HepG2 (cell line): Measurements from ENCODE around the gene TRNP1. TPM values are rescaled to one million over a fixed set of nuclear protein-coding genes. Genes with fewer than 3 reads are reported as not detected.

Experiments used
- AGO2 ChIP-seq: fragments of 200-400 bp; formaldehyde crosslinking; optimal IDR thresholded peaks from 2 replicates; pipeline ENCODE3; 2017; ENCODE audit warnings: mild to moderate bottlenecking, low read depth, low read length, moderate library complexity
- DPF2 ChIP-seq: sonication (generic); formaldehyde crosslinking; IDR thresholded peaks from 2 replicates; pipeline ENCODE4 v1.4.0; 2020; ENCODE audit warnings: mild to moderate bottlenecking, low read depth, missing genetic modification reagents, borderline replicate concordance
- KDM6A ChIP-seq: IDR thresholded peaks from 2 replicates; pipeline ENCODE4 v1.6.1; 2016; ENCODE audit warnings: low read depth
- KLF13 ChIP-seq: sonication (generic); formaldehyde crosslinking; IDR thresholded peaks from 2 replicates; pipeline ENCODE4 v1.4.0; 2020; ENCODE audit warnings: mild to moderate bottlenecking, missing genetic modification reagents
- NCOA5 ChIP-seq: sonication (generic); formaldehyde crosslinking; IDR thresholded peaks from 2 replicates; pipeline ENCODE4 v1.4.0; 2020; ENCODE audit warnings: missing genetic modification reagents
- POLR2G ChIP-seq: fragments of 200-400 bp; formaldehyde crosslinking; IDR thresholded peaks from 2 replicates; pipeline ENCODE4 v1.6.1; 2018; ENCODE audit warnings: mild to moderate bottlenecking, low read depth, low read length, moderate library complexity
- ZFP90 ChIP-seq: sonication (generic); formaldehyde crosslinking; IDR thresholded peaks from 2 replicates; pipeline ENCODE4 v1.8.0; 2022; ENCODE audit warnings: missing genetic modification reagents, mild to moderate bottlenecking, inconsistent platforms, borderline replicate concordance
- ZIK1 ChIP-seq: sonication (generic); formaldehyde crosslinking; IDR thresholded peaks from 2 replicates; pipeline ENCODE4 v1.5.0; 2020; ENCODE audit warnings: mild to moderate bottlenecking, low read depth, missing genetic modification reagents, borderline replicate concordance
- ZNF296 ChIP-seq: sonication (generic); formaldehyde crosslinking; conservative IDR thresholded peaks from 2 replicates; pipeline ENCODE4 v1.5.0; 2020; ENCODE audit warnings: mild to moderate bottlenecking, missing genetic modification reagents
- ZNF33A ChIP-seq: sonication (generic); formaldehyde crosslinking; IDR thresholded peaks from 2 replicates; pipeline ENCODE4 v1.5.1; 2020; ENCODE audit warnings: missing genetic modification reagents, mild to moderate bottlenecking, moderate library complexity, borderline replicate concordance
- ZNF350 ChIP-seq: sonication (generic); formaldehyde crosslinking; IDR thresholded peaks from 2 replicates; pipeline ENCODE4 v1.4.0; 2020; ENCODE audit warnings: mild to moderate bottlenecking, low read depth, missing genetic modification reagents, borderline replicate concordance
- ZNF674 ChIP-seq: sonication (generic); formaldehyde crosslinking; IDR thresholded peaks from 2 replicates; pipeline ENCODE4 v1.5.0; 2020; ENCODE audit warnings: low read depth, mild to moderate bottlenecking, missing genetic modification reagents
- polyA plus RNA-seq, 8 experiments: library from polyadenylated mRNA; depleted of rRNA in 3 of 8; stranded (reverse) in 7 of 8; unstranded in 1 of 8; fragments of >200 nt; fragmentation: Illumina TruSeq in 4 of 8; extraction: Trizol in 4 of 8; gene quantifications; 2 replicates each; pipeline versions ENCODE4 v1.2.1 to v1.2.3, GENCODE V29; 2011 to 2016; ENCODE audit warnings: low read depth in 4 of 8, missing spikeins in 1 of 8, mixed read lengths in 1 of 8; ENCODE audit not compliant: insufficient read depth in 1 of 8
- total RNA-seq, 5 experiments: library from RNA; depleted of rRNA; stranded (reverse); fragments of >200 nt; fragmentation: Illumina TruSeq; extraction: Trizol; gene quantifications; 2 replicates each; pipeline ENCODE4 v1.2.3, GENCODE V29; 2016; ENCODE audit warnings: low read depth in 1 of 5
- TF ChIP-seq, protein P1 (sequence below): IDR thresholded peaks from 2 replicates; pipeline ENCODE4 v1.6.1; 2012; ENCODE audit warnings: low read length, improper control_type of control experiment
- TF ChIP-seq, protein P2 (sequence below): sonication (generic); formaldehyde crosslinking; IDR thresholded peaks from 2 replicates; pipeline ENCODE4 v1.5.0; 2020; ENCODE audit warnings: missing genetic modification reagents
- TF ChIP-seq, protein P3 (sequence below): sonication (generic); formaldehyde crosslinking; IDR thresholded peaks from 2 replicates; pipeline ENCODE4 v1.5.1; 2020; ENCODE audit warnings: missing genetic modification reagents, mild to moderate bottlenecking, borderline replicate concordance
- TF ChIP-seq, protein P4 (sequence below): sonication (generic); formaldehyde crosslinking; IDR thresholded peaks from 2 replicates; pipeline ENCODE4 v1.8.0; 2022; ENCODE audit warnings: missing genetic modification reagents, mild to moderate bottlenecking, moderate library complexity, borderline replicate concordance
- TF ChIP-seq, protein P5 (sequence below): sonication (generic); formaldehyde crosslinking; IDR thresholded peaks from 2 replicates; pipeline ENCODE4 v1.4.0; 2020; ENCODE audit warnings: mild to moderate bottlenecking, low read depth, missing genetic modification reagents

Gene TRNP1
- total and polyA plus RNA-seq, 2 of the 13 experiments (the other 11 are each of a cell fraction or from before 2014, with no cell fraction given): 42.0 to 158 TPM

DNA sequence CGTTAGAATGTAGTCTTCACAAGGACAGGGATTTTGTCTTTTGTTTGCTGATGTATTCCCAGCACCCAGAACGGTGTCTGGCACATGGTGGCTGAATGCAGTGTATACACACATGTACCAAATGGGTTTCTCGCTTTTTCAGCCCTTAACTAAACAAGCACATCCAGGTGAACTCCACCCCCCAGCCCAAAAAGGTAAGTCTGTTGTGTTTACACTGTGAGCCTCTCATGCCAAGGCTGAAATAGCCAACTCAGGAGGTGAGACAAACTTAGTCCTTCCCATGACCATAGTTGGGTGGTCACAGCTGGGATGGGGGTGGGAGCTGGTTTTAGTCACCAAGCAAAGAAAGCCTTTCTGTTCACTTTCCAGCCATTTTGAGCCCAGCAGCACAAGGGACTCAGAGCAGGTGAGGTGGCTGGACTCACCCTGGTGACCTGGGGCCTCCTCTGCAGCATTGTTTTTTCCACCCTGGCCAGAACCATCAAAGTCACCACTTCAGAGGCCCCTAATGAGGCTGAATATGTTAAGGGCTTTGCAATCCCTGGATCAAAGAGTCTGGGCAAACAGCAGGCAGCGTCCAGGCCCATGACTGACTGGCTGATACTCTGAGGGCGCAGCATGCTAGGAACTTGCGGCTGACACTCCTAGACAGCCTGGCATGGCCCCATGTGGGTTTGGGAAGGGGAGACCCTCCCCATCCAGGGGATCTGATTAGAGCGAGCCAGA, 10.4 kb downstream of the TRNP1 start (continued):
- TF ChIP-seq, protein P1, sequence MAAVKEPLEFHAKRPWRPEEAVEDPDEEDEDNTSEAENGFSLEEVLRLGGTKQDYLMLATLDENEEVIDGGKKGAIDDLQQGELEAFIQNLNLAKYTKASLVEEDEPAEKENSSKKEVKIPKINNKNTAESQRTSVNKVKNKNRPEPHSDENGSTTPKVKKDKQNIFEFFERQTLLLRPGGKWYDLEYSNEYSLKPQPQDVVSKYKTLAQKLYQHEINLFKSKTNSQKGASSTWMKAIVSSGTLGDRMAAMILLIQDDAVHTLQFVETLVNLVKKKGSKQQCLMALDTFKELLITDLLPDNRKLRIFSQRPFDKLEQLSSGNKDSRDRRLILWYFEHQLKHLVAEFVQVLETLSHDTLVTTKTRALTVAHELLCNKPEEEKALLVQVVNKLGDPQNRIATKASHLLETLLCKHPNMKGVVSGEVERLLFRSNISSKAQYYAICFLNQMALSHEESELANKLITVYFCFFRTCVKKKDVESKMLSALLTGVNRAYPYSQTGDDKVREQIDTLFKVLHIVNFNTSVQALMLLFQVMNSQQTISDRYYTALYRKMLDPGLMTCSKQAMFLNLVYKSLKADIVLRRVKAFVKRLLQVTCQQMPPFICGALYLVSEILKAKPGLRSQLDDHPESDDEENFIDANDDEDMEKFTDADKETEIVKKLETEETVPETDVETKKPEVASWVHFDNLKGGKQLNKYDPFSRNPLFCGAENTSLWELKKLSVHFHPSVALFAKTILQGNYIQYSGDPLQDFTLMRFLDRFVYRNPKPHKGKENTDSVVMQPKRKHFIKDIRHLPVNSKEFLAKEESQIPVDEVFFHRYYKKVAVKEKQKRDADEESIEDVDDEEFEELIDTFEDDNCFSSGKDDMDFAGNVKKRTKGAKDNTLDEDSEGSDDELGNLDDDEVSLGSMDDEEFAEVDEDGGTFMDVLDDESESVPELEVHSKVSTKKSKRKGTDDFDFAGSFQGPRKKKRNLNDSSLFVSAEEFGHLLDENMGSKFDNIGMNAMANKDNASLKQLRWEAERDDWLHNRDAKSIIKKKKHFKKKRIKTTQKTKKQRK: no peak
- TF ChIP-seq, protein P2, sequence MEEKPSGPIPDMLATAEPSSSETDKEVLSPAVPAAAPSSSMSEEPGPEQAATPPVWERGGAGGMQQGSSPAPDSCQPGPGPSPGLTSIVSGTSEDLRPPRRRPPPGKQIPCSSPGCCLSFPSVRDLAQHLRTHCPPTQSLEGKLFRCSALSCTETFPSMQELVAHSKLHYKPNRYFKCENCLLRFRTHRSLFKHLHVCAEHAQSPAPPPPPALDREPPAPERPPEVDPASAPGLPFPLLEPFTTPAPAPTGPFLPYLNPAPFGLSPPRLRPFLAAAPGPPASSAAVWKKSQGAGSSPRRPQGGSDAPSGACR: no peak
- TF ChIP-seq ZNF33A (CRISPR knock-in tag) (no peak), ZNF296 (CRISPR knock-in tag) (no peak), AGO2 (no peak), DPF2 (CRISPR knock-in tag) (no peak), ZNF350 (CRISPR knock-in tag) (peak; percentile 45), POLR2G (peak; percentile 35; the same call in 1 of the 2 replicates), KDM6A (no peak), KLF13 (CRISPR knock-in tag) (no peak), ZNF674 (CRISPR knock-in tag) (no peak), ZFP90 (CRISPR knock-in tag) (no peak), NCOA5 (CRISPR knock-in tag) (no peak), ZIK1 (CRISPR knock-in tag) (no peak)
- TF ChIP-seq, protein P3, sequence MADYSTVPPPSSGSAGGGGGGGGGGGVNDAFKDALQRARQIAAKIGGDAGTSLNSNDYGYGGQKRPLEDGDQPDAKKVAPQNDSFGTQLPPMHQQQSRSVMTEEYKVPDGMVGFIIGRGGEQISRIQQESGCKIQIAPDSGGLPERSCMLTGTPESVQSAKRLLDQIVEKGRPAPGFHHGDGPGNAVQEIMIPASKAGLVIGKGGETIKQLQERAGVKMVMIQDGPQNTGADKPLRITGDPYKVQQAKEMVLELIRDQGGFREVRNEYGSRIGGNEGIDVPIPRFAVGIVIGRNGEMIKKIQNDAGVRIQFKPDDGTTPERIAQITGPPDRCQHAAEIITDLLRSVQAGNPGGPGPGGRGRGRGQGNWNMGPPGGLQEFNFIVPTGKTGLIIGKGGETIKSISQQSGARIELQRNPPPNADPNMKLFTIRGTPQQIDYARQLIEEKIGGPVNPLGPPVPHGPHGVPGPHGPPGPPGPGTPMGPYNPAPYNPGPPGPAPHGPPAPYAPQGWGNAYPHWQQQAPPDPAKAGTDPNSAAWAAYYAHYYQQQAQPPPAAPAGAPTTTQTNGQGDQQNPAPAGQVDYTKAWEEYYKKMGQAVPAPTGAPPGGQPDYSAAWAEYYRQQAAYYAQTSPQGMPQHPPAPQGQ (CRISPR knock-in tag): no peak
- TF ChIP-seq, protein P4, sequence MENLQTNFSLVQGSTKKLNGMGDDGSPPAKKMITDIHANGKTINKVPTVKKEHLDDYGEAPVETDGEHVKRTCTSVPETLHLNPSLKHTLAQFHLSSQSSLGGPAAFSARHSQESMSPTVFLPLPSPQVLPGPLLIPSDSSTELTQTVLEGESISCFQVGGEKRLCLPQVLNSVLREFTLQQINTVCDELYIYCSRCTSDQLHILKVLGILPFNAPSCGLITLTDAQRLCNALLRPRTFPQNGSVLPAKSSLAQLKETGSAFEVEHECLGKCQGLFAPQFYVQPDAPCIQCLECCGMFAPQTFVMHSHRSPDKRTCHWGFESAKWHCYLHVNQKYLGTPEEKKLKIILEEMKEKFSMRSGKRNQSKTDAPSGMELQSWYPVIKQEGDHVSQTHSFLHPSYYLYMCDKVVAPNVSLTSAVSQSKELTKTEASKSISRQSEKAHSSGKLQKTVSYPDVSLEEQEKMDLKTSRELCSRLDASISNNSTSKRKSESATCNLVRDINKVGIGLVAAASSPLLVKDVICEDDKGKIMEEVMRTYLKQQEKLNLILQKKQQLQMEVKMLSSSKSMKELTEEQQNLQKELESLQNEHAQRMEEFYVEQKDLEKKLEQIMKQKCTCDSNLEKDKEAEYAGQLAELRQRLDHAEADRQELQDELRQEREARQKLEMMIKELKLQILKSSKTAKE (CRISPR knock-in tag): peak; percentile 72
- TF ChIP-seq, protein P5, sequence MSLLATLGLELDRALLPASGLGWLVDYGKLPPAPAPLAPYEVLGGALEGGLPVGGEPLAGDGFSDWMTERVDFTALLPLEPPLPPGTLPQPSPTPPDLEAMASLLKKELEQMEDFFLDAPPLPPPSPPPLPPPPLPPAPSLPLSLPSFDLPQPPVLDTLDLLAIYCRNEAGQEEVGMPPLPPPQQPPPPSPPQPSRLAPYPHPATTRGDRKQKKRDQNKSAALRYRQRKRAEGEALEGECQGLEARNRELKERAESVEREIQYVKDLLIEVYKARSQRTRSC (CRISPR knock-in tag): no peak
